ENCODE results near the gene ZBTB20.

The ZBTB20 gene

DNA sequence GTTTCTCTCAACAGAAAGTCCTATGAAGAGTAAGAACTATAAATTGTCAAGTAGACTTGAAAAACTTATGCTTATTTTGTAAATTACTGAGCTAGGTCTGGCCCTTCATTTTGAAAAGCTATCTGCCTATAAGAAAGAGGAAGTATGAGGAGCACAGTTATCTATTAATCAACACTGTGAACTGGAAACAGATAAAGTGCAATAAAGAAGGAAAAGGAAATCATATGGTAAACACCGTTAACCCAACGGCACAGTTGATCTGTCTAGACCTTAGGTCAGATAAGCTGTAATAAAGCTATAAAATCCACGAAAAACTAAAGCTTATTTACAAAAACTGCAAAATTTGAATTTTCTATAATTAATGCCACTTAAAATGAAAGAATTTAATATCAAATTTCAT is 242.5 kb downstream of the ZBTB20 start:
- TF ChIP-seq CTCF (IDR thresholded peaks at IDR 0.05; ENCODE audit: extremely low read depth, missing control alignments): no peak
- no peak for DNase-seq (ENCODE audit: low spot score)

GRCh38 chr3:114903213-114903612 is 243.9 kb downstream of the ZBTB20 start:
- no peak for DNase-seq (ENCODE audit: low spot score)
- no peak for TF ChIP-seq CTCF (IDR thresholded peaks at IDR 0.05; ENCODE audit: extremely low read depth, missing control alignments)

- no peak for DNase-seq (ENCODE audit: low spot score)
- TF ChIP-seq CTCF (IDR thresholded peaks at IDR 0.05; ENCODE audit: extremely low read depth, missing control alignments): no peak
Measured at GRCh38 chr3:114902691-114903101, 244.4 kb downstream of the ZBTB20 start.

- no peak for DNase-seq (ENCODE audit: low spot score)
- no peak for TF ChIP-seq CTCF (IDR thresholded peaks at IDR 0.05; ENCODE audit: extremely low read depth, missing control alignments)
Measured at GRCh38 chr3:114900908-114901307, 246.2 kb downstream of the ZBTB20 start.

- DNase-seq (ENCODE audit: low spot score): no peak
- TF ChIP-seq CTCF (IDR thresholded peaks at IDR 0.05; ENCODE audit: extremely low read depth, missing control alignments): no peak
Measured at GRCh38 chr3:114899186-114899931, 247.7 kb downstream of the ZBTB20 start.

DNA sequence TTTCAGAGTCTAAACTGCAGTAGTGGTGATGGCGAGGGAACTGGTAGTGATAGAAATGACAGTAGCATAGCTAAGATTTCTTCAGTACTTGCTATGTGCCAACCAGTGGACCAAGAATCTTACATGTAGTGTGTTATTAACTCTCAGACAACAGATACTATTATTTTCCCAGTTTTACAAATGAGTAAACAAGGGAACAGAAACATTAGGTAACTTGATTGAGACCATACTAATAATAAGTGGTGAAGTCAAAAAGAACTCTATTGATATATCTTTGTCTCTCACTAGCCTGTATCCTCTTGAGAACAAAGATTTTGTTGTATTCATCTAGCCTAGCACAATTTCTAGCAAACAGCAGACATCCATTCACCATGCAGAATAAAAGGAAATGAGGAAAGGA is 250.1 kb downstream of the ZBTB20 start:
- no peak for DNase-seq (ENCODE audit: low spot score)
- TF ChIP-seq CTCF (IDR thresholded peaks at IDR 0.05; ENCODE audit: extremely low read depth, missing control alignments): no peak

GRCh38 chr3:114893361-114893760 is 253.7 kb downstream of the ZBTB20 start:
- TF ChIP-seq CTCF (IDR thresholded peaks at IDR 0.05; ENCODE audit: extremely low read depth, missing control alignments): no peak
- no peak for DNase-seq (ENCODE audit: low spot score)

All from GM20000 (cell line).